Keratinocyte (primary cell): ENCODE measurements around the gene AFM. TPM values are rescaled to one million over a fixed set of nuclear protein-coding genes. Genes with fewer than 3 reads are reported as not detected.

ENCODE experiments used
- DNase-seq: peaks from one replicate; pipeline ENCODE4 v3.0.0-alpha.2; 2011; ENCODE audit warnings: low read depth, missing footprints, low spot score
- FAIRE-seq: peaks from 2 replicates; lab custom pipeline; 2011; peaks lifted over from hg19 to GRCh38; lab: Jason Lieb, UNC
- H2AFZ ChIP-seq: 2 replicates; pipeline ENCODE4 v1.6.0; 2012; ENCODE audit warnings: low read length, control low read depth, inconsistent platforms; ENCODE audit not compliant: control insufficient read depth
- H3K27ac ChIP-seq: 2 replicates; pipeline ENCODE4 v1.5.1; 2011; ENCODE audit warnings: low read length; ENCODE audit not compliant: control insufficient read depth, insufficient read depth
- H3K27me3 ChIP-seq: 3 replicates; pipeline ENCODE4 v1.6.0; 2011; ENCODE audit warnings: low read length; ENCODE audit not compliant: control insufficient read depth, insufficient read depth; ENCODE audit errors: extremely low read depth
- H3K36me3 ChIP-seq, 2 experiments: 2 replicates in 1 of 2; 3 replicates in 1 of 2; pipeline ENCODE4 v1.5.1; 2011; ENCODE audit warnings: low read length in 2 of 2, mild to moderate bottlenecking in 1 of 2; ENCODE audit not compliant: control insufficient read depth in 2 of 2, insufficient read depth in 2 of 2; ENCODE audit errors: extremely low read depth in 1 of 2
- H3K4me1 ChIP-seq: 3 replicates; pipeline ENCODE4 v1.5.1; 2011; ENCODE audit warnings: low read length; ENCODE audit not compliant: control insufficient read depth, insufficient read depth; ENCODE audit errors: extremely low read depth
- H3K4me2 ChIP-seq: 3 replicates; pipeline ENCODE4 v1.6.0; 2011; ENCODE audit warnings: low read depth, low read length; ENCODE audit not compliant: control insufficient read depth, insufficient read depth; ENCODE audit errors: extremely low read depth
- H3K4me3 ChIP-seq, 3 experiments: fragments of 200-600 bp in 1 of 3; sonication (generic) in 1 of 3; 2 replicates in 2 of 3; 3 replicates in 1 of 3; pipeline ENCODE4 v1.5.1; 2011 to 2016; ENCODE audit warnings: low read length in 3 of 3, mild to moderate bottlenecking in 3 of 3, control low read depth in 2 of 3, inconsistent platforms in 1 of 3, low read depth in 1 of 3, mixed read lengths in 1 of 3, mixed run types in 1 of 3, moderate library complexity in 1 of 3; ENCODE audit not compliant: control insufficient read depth in 2 of 3, insufficient read depth in 2 of 3; ENCODE audit errors: extremely low read depth in 1 of 3
- H3K79me2 ChIP-seq: 2 replicates; pipeline ENCODE4 v1.6.0; 2012; ENCODE audit warnings: low read length; ENCODE audit not compliant: control insufficient read depth, insufficient read depth
- H3K9ac ChIP-seq: 3 replicates; pipeline ENCODE4 v1.6.0; 2011; ENCODE audit warnings: low read length; ENCODE audit not compliant: control insufficient read depth, insufficient read depth; ENCODE audit errors: extremely low read depth
- H3K9me1 ChIP-seq: 3 replicates; pipeline ENCODE4 v1.6.0; 2011; ENCODE audit warnings: low read length; ENCODE audit not compliant: control insufficient read depth, insufficient read depth; ENCODE audit errors: extremely low read depth
- H3K9me3 ChIP-seq: 2 replicates; pipeline ENCODE4 v1.5.1; 2012; ENCODE audit warnings: low read depth, low read length; ENCODE audit not compliant: control insufficient read depth
- H4K20me1 ChIP-seq: 3 replicates; pipeline ENCODE4 v1.6.0; 2011; ENCODE audit warnings: low read length; ENCODE audit not compliant: control insufficient read depth, insufficient read depth; ENCODE audit errors: extremely low read depth
- CTCF ChIP-seq, 3 experiments: IDR thresholded peaks in 1 of 3; conservative IDR thresholded peaks in 1 of 3; optimal IDR thresholded peaks in 1 of 3; 2 replicates in 2 of 3; 3 replicates in 1 of 3; pipeline versions ENCODE3 to v1.5.1; 2011; ENCODE audit warnings: low read length in 3 of 3, mild to moderate bottlenecking in 3 of 3, moderate library complexity in 2 of 3, control low read depth in 1 of 3, inconsistent platforms in 1 of 3; ENCODE audit not compliant: insufficient read depth in 2 of 3; ENCODE audit errors: extremely low read depth in 1 of 3
- EZH2 ChIP-seq: IDR thresholded peaks from one replicate; pipeline ENCODE4 v1.6.1; 2012; ENCODE audit warnings: inconsistent platforms, mild to moderate bottlenecking, low read length, moderate library complexity
- dilution Hi-C: fragments of 300-500 bp; cut with MboI; formaldehyde crosslinking; loops from one replicate; pipeline ENCODE4 v1.7.0; 2020; ENCODE audit warnings: low sequenced_read_pairs; ENCODE audit not compliant: extremely low pct_ligation_motif_present
- polyA plus RNA-seq, 5 experiments: library from polyadenylated mRNA; depleted of rRNA in 3 of 5; stranded (reverse) in 3 of 5; stranded (forward) in 1 of 5; unstranded in 1 of 5; fragments of >200 nt; gene quantifications; 1 replicate in 1 of 5; 2 replicates in 3 of 5; 3 replicates in 1 of 5; pipeline versions ENCODE4 v1.2.1 to v1.2.3, GENCODE V29; 2011 to 2012; ENCODE audit warnings: missing spikeins in 2 of 5, low read depth in 1 of 5, low replicate concordance in 1 of 5

Gene AFM
- polyA plus RNA-seq, 1 donor (not counting 4 experiments of a cell fraction or from before 2014, with no cell fraction given), result not detected

- TF ChIP-seq CTCF (optimal IDR thresholded peaks at IDR 0.05 in 1 of 3, IDR thresholded peaks at IDR 0.05 in 1 of 3, conservative IDR thresholded peaks at IDR 0.05 in 1 of 3; ENCODE audit: extremely low read depth in 1 of 3, insufficient read depth in 2 of 3, low read length in 3 of 3) (no peak), EZH2 (no peak)
- H3K9ac ChIP-seq, result no peak overlapping the region
- no peaks in the 10 kb centered on the region for H3K36me3 ChIP-seq
- no peak overlapping the region for H3K27ac ChIP-seq
- no peak overlapping the region for H3K4me3 ChIP-seq
- DNase-seq (no peak), FAIRE-seq (no peak)
- H4K20me1 ChIP-seq, result no peaks in the 10 kb centered on the region
- H3K79me2 ChIP-seq, result no peaks in the 10 kb centered on the region
- no peak overlapping the region for H3K4me2 ChIP-seq
- no peaks in the 10 kb centered on the region for H3K27me3 ChIP-seq
- dilution Hi-C loops, result no loop called here
- no peaks in the 10 kb centered on the region for H3K4me1 ChIP-seq
- no peak overlapping the region for H2AFZ ChIP-seq
- H3K9me1 ChIP-seq, result no peaks in the 10 kb centered on the region
- H3K9me3 ChIP-seq, result no peaks in the 10 kb centered on the region
These were observed 57.8 kb downstream of the AFM start for GRCh38 chr4:73539386-73539785.

DNA sequence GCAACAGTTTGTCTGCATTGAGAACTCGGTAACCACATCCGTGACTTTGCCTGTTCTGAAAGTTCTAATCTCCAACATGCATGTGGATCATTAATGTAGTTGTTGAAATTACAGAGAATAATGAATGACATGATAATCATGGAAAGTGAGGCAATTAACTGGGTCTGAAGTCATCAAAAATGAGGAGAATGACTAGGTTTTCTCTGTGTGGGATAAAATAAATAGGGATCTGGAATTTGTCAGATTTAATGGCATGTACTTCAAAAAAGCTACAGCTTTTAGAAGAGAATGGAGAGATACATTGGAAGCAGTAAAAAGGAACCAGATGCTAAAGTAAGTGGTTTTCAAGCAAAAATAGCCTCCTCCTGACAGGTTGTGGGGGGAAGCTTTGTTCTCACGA is 59.3 kb downstream of the AFM start:
- Histone ChIP-seq H3K9me3 (no peaks in the 10 kb centered on the region), H3K36me3 (no peaks in the 10 kb centered on the region), H3K4me3 (no peak overlapping the region), H3K79me2 (no peaks in the 10 kb centered on the region), H3K9me1 (no peaks in the 10 kb centered on the region), H3K4me2 (no peak overlapping the region), H3K4me1 (no peaks in the 10 kb centered on the region), H2AFZ (no peak overlapping the region), H4K20me1 (no peaks in the 10 kb centered on the region), H3K9ac (no peak overlapping the region), H3K27me3 (no peaks in the 10 kb centered on the region), H3K27ac (no peak overlapping the region)
- TF ChIP-seq CTCF (optimal IDR thresholded peaks at IDR 0.05 in 1 of 3, IDR thresholded peaks at IDR 0.05 in 1 of 3, conservative IDR thresholded peaks at IDR 0.05 in 1 of 3; ENCODE audit: extremely low read depth in 1 of 3, insufficient read depth in 2 of 3, low read length in 3 of 3) (no peak), EZH2 (no peak)
- dilution Hi-C loops, result no loop called here
- DNase-seq (no peak), FAIRE-seq (no peak)
